Ovary (tissue), 9 donors: ENCODE results near the gene PDE3B. TPM values are rescaled to one million over a fixed set of nuclear protein-coding genes. Genes with fewer than 3 reads are reported as not detected.
"Not testable (repeated sequence)": the region's sequence is repeated elsewhere in the genome, so short reads cannot be mapped to it uniquely, and the experiment has no call there.

Experiments used
- DNase-seq, 5 donors: peaks; one replicate each; pipeline ENCODE4 v3.0.0-alpha.2; 2019 to 2020
- H3K27ac ChIP-seq, 2 donors: fragments of 200-600 bp; one replicate each; pipeline versions ENCODE4 v1.5.1 to v1.8.0; 2019 to 2022
- H3K27me3 ChIP-seq: fragments of 200-600 bp; one replicate; pipeline ENCODE4 v1.8.0; 2022
- H3K36me3 ChIP-seq: fragments of 200-600 bp; sonication (generic); one replicate; pipeline ENCODE4 v1.5.1; 2019
- H3K4me1 ChIP-seq: one replicate; pipeline ENCODE4 v1.8.1; 2013; ENCODE audit warnings: mild to moderate bottlenecking, moderate library complexity; ENCODE audit not compliant: insufficient read depth
- H3K4me3 ChIP-seq: fragments of 200-600 bp; sonication (generic); one replicate; pipeline ENCODE4 v1.5.1; 2017
- H3K9me3 ChIP-seq, 2 donors: fragments of 200-600 bp in 1 of 2; sonication (generic) in 1 of 2; one replicate each; pipeline versions ENCODE4 v1.5.1 to v1.8.1; 2013 to 2019; ENCODE audit warnings: mild to moderate bottlenecking in 1 of 2, moderate library complexity in 1 of 2
- EP300 ChIP-seq: sonication (generic); formaldehyde crosslinking; IDR thresholded peaks from one replicate; pipeline ENCODE4 v1.6.1; 2017; ENCODE audit warnings: antibody characterized with exemption
- POLR2A ChIP-seq: fragments of 450-650 bp; IDR thresholded peaks from one replicate; pipeline ENCODE4 v1.6.1; 2017; ENCODE audit warnings: antibody characterized with exemption, mild to moderate bottlenecking, moderate library complexity
- WGBS, 3 donors: extraction: QIAGEN DNeasy Blood & Tissue Kit in 1 of 3; methylation state at CpG; one replicate each; pipeline versions ENCODE4 v1.1.5 to v1.1.7; 2013 to 2017; 5-methylcytosine and 5-hydroxymethylcytosine counted together
- intact Hi-C, 4 donors: fragments of 100-400 bp; cut with DNase I; formaldehyde crosslinking; loops; one replicate each; pipeline versions ENCODE4 v1.11.0 to v1.15.1; 2022 to 2023
- polyA plus RNA-seq, 2 donors: library from polyadenylated mRNA; stranded (reverse); fragments of 200-250 nt in 1 of 2; fragments of 350-450 nt in 1 of 2; fragmentation: Illumina TruSeq in 1 of 2; extraction: RNeasy Lipid Tissue Mini Kit (QIAGEN cat#74804) in 1 of 2; gene quantifications; one replicate each; pipeline ENCODE4 v1.2.3, GENCODE V29; 2013 to 2014
- total RNA-seq, 7 donors: library from RNA; depleted of rRNA in 2 of 7; stranded (reverse); fragments of >200 nt in 2 of 7; fragmentation: NEBNext Ultra II Directional in 3 of 7; extraction: Animal tissue kit (Norgen Biotek cat#: 25700) in 3 of 7; gene quantifications; one replicate each; pipeline versions ENCODE4 v1.1.0 to v1.2.4, GENCODE V29; 2016 to 2023
- TF ChIP-seq, protein P1 (sequence below), 3 donors: fragments of 450-650 bp in 2 of 3; fragments of 200-600 bp in 1 of 3; IDR thresholded peaks; one replicate each; pipeline versions ENCODE4 v1.5.1 to v1.8.0; 2016 to 2022; ENCODE audit warnings: antibody characterized with exemption in 3 of 3, mild to moderate bottlenecking in 1 of 3
- donor health status: DM: no; HTN: no; CAD: no; lungs with moderate emphysema.
- donor health status: DM: no; HTN: no; CAD: no.
- donor health status: Bipolar disorder and iron deficiency.
- donor health status: DM: yes; HTN: yes; CAD: no.
- donor health status: DM: no; HTN: no; CAD: no.
- donor health status: DM: yes; HTN: yes; CAD: no.

Gene PDE3B
- total and polyA plus RNA-seq, 9 donors: 0.13 to 5.9 (median 1.2) TPM

DNA sequence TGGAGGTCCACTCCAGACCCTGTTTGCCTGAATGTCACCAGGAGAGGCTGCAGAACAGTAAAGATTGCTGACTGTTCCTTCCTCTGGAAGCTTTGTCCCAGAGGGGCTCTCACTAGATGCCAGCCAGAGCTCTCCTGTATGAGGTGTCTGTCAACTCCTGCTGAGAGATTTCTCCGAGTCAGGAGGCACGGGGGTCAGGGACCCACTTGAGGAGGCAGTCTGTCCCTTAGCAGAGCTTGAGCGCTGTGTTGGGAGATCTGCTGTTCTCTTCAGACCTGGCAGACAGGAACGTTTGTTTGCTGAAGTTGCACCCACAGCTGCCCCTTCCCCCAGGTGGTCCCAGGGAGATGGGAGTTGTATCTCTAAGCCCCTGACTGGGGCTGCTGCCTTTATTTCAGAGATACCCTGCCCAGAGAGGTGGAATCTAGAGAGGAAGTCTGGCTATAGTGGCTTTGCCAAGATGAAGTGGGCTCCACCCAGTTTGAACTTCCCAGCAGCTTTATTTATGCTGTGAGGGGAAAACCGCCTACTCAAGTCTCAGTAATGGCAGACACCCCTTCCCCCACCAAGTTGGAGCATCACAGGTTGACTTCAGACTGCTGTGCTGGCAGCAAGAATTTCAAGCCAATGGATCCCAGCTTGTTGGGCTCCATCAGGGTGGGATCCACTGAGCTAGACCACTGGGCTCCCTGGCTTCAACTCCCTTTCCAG is 99.4 kb downstream of the PDE3B start:
- Histone ChIP-seq H3K4me3 (no peak overlapping the region), H3K36me3 (no peaks in the 10 kb centered on the region), H3K9me3 (no peaks in the 10 kb centered on the region), H3K4me1 (no peaks in the 10 kb centered on the region), H3K27ac (no peak overlapping the region), H3K27me3 (no peaks in the 10 kb centered on the region)
- intact Hi-C loops: no loop called here
- no peak for DNase-seq
- 65 to 82% (median 67%) methylated on average over 5 of the region's 5 CpGs for WGBS, 3 donors
- TF ChIP-seq EP300: no peak
- TF ChIP-seq, protein P1, sequence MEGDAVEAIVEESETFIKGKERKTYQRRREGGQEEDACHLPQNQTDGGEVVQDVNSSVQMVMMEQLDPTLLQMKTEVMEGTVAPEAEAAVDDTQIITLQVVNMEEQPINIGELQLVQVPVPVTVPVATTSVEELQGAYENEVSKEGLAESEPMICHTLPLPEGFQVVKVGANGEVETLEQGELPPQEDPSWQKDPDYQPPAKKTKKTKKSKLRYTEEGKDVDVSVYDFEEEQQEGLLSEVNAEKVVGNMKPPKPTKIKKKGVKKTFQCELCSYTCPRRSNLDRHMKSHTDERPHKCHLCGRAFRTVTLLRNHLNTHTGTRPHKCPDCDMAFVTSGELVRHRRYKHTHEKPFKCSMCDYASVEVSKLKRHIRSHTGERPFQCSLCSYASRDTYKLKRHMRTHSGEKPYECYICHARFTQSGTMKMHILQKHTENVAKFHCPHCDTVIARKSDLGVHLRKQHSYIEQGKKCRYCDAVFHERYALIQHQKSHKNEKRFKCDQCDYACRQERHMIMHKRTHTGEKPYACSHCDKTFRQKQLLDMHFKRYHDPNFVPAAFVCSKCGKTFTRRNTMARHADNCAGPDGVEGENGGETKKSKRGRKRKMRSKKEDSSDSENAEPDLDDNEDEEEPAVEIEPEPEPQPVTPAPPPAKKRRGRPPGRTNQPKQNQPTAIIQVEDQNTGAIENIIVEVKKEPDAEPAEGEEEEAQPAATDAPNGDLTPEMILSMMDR (IDR thresholded peaks at IDR 0.05): no peak
- no peak for TF ChIP-seq POLR2A

DNA sequence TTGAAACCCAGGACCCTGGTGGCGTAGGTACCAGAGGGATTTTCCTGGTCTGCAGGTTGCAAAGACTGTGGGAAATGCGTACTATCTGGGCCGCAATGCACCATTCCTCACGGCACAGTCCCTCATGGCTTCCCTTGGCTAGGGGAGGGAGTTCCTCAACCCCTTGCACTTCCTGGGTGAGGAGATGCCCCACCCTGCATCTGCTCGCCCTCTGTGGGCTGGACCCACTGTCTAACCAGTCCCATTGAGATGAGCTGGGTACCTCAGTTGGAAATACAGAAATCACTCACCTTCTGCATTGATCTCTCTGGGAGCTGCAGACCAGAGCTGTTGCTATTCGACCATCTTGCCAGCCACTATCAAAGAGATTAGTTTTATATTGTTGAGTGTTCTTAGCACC is 100.1 kb downstream of the PDE3B start:
- DNase-seq, H3K9me3 ChIP-seq, intact Hi-C loops, H3K27me3 ChIP-seq, H3K4me3 ChIP-seq, H3K36me3 ChIP-seq, H3K27ac ChIP-seq, H3K4me1 ChIP-seq: not testable (repeated sequence)
- WGBS, 3 donors: 85 to 95% (median 93%) methylated on average over 6 of the region's 6 CpGs

GRCh38 chr11:14746857-14747395 is 103.3 kb downstream of the PDE3B start:
- Histone ChIP-seq H3K27me3 (no peaks in the 10 kb centered on the region), H3K4me3 (no peak overlapping the region), H3K4me1 (no peaks in the 10 kb centered on the region), H3K27ac (no peak overlapping the region), H3K36me3 (no peaks in the 10 kb centered on the region), H3K9me3 (no peaks in the 10 kb centered on the region)
- 79 to 86% (median 83%) methylated on average over 3 of the region's 3 CpGs for WGBS, 3 donors
- DNase-seq: no peak
- intact Hi-C loops: no loop called here
- no peak for TF ChIP-seq EP300
- TF ChIP-seq, protein P1 (IDR thresholded peaks at IDR 0.05): no peak
- TF ChIP-seq POLR2A: no peak

DNA sequence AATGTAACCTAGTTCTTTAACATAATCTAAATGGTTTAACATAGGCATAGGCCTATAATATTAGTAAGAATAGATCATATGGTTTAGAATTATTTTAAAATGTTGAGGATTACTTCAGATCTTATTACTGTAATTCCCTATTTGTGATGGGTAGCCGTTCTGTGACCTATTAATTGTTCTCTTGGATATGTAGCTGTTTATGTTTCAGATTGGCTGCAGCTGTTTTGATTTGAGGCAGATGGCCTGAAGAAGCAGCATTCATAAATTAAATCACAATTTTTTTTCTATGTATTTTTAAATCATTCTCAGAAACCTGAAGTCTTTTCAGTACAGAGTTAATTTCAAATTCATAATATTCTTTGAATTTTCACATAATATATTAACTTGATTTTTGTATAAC is 104.5 kb downstream of the PDE3B start:
- no peaks in the 10 kb centered on the region for H3K9me3 ChIP-seq
- no peak for DNase-seq
- TF ChIP-seq POLR2A: no peak
- TF ChIP-seq, protein P1 (IDR thresholded peaks at IDR 0.05): no peak
- no peak for TF ChIP-seq EP300
- intact Hi-C loops: no loop called here
- WGBS, 3 donors: 17 to 19% (median 17%) methylated on average over 1 of the region's 1 CpG
- H3K27me3 ChIP-seq: no peaks in the 10 kb centered on the region
- no peaks in the 10 kb centered on the region for H3K36me3 ChIP-seq
- no peaks in the 10 kb centered on the region for H3K4me1 ChIP-seq
- no peak overlapping the region for H3K27ac ChIP-seq
- no peak overlapping the region for H3K4me3 ChIP-seq

DNA sequence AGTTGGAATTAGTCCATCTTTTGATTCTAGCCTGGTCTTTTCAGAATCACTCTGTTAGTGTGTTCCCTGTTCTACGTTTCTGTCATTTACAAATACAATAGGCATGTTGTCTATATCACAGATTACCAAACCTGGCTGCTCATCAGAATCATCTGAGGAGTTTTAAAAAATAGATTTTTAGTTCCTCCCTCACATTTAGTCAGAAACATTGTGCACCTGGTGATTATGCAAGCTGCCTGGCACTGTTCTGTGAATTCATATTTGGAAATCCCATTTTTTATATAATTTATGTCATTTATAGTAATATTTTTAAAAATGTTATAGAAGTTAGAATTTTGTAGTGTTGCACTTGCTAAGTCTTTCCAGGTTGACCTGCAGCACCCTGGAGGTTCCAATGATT is 107.3 kb downstream of the PDE3B start:
- TF ChIP-seq, protein P1 (IDR thresholded peaks at IDR 0.05): no peak
- TF ChIP-seq POLR2A: no peak
- no peak for TF ChIP-seq EP300

More for the DNA sequence above, 107.3 kb downstream of the PDE3B start:
- Histone ChIP-seq H3K36me3 (no peaks in the 10 kb centered on the region), H3K9me3 (no peaks in the 10 kb centered on the region), H3K4me1 (no peaks in the 10 kb centered on the region), H3K27me3 (no peaks in the 10 kb centered on the region), H3K4me3 (no peak overlapping the region), H3K27ac (no peak overlapping the region)
- WGBS, 3 donors: 49 to 62% (median 62%) methylated on average over 1 of the region's 1 CpG
- no peak for DNase-seq
- intact Hi-C loops: no loop called here
